GM19035 (cell line): ENCODE data around the gene POMGNT1.

ENCODE experiments used
- ATAC-seq: cut with Tn5 transposase; IDR thresholded peaks from one replicate; pipeline ENCODE4 v1.9.1; 2021; ENCODE audit not compliant: unreplicated experiment

The POMGNT1 gene

DNA sequence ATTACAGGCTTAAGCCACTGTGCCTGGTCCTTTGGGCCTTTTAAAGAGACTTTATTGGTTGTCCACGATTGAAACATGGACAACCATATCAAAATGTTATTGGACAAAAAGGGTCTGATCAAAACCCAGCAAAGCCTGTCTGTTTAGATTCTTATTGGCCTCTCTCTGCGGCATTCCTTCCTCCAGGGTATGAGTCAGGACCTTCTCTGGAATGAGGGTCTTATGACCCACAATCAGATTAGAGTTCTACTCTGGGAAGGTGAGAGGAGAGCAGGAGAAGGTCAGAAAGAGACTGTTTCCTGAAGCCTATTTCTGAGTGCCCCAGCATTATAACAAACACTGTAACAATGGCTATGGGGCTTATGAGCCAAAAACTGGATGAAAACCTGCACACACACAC is 12.8 kb upstream of the POMGNT1 start:
- no peak for ATAC-seq

DNA sequence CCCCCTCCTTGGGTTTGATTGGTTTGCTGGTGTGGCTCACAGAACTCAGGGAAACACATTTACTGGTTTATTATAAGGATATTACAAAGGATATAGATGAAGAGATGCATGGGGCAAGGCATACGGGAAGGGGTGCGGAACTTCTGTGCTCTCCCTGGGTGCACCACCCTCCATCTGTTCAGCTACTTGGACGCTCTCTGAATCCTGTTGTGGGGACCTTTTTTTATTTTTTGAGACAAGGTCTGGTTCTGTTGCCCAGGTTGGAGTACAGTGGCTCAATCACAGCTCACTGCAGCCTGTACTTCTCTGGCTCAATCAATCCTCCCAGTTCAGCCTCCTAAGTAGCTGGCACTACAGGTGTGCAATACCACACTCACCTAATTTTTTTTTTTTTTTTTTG is 12.3 kb upstream of the POMGNT1 start:
- ATAC-seq, result no peak

- no peak for ATAC-seq
Observed at GRCh38 chr1:46206399-46206798, 8.2 kb upstream of the POMGNT1 start.

GRCh38 chr1:46205791-46206190 is 7.6 kb upstream of the POMGNT1 start:
- no peak for ATAC-seq

- ATAC-seq, result no peak
Observed at GRCh38 chr1:46205141-46205540, 6.9 kb upstream of the POMGNT1 start.

- no peak for ATAC-seq
Observed at GRCh38 chr1:46204406-46204742, 6.1 kb upstream of the POMGNT1 start.

- ATAC-seq, result no peak
Observed at GRCh38 chr1:46203738-46204405, 5.6 kb upstream of the POMGNT1 start.

- no peak for ATAC-seq
Observed at GRCh38 chr1:46199233-46199749, 1.1 kb upstream of the POMGNT1 start.

DNA sequence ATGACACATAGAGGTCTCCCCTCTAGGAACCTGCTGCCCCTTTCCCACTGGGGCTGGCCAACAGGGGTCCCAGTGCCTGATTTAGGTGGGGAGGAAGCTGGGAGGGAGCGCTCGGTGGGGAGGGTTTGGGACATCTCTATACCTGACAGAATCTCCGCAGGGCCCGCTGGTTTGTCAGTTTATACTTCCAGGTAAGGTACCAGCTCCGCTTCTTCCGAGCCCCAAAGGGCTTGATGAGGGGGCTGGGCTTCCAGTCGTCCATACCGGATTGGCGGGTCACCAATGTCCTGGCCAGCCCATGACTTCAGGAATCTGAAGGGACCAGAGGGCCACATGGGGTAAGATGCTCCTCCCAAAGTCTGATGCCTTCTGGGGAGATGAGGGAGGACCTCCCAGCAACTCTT is 672 bp downstream of the POMGNT1 start:
- no peak for ATAC-seq

DNA sequence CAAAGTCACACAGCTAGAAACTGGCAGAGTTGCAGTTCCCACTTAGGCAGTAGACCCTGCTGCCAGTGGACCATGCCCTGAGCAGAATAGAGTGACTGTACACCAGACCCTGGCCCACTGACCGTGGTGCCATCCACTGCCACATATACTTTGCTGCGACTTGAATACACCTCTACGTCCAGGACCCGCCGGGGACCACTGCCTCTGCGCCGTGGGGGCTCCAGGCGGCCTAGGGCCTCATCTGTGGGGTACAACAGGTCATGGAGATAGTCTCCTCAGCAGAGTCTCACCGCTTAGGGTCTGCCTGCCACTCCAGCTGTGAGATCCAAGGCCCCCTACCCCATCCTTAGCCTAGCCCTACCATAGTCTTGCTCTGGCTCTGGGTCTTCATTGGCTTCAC is 1.6 kb downstream of the POMGNT1 start:
- no peak for ATAC-seq

GRCh38 chr1:46194641-46195193 is 3.5 kb downstream of the POMGNT1 start:
- ATAC-seq, result no peak

- ATAC-seq, result no peak
Observed at GRCh38 chr1:46193984-46194570, 4.2 kb downstream of the POMGNT1 start.

DNA sequence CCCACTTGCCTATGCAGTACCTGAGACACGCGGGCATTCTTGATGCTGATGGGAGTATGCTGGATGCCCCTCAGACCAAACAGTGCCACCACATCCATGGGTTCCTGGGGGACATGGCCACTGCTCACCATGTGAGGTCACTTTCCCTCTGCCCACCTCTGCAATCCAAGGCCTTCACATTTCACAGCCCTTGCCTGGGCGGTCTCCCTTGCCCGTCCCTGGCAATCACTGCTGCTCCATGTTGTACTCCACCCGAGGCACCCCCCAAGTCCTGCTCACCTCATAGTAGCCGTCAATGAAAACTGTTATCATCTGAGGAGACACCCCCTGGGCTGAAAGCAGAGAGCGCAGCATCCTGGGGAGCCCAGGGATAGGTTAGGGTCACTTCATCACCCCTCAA is 4.9 kb downstream of the POMGNT1 start:
- no peak for ATAC-seq

GRCh38 chr1:46192171-46192570 is 6.1 kb downstream of the POMGNT1 start:
- no peak for ATAC-seq

DNA sequence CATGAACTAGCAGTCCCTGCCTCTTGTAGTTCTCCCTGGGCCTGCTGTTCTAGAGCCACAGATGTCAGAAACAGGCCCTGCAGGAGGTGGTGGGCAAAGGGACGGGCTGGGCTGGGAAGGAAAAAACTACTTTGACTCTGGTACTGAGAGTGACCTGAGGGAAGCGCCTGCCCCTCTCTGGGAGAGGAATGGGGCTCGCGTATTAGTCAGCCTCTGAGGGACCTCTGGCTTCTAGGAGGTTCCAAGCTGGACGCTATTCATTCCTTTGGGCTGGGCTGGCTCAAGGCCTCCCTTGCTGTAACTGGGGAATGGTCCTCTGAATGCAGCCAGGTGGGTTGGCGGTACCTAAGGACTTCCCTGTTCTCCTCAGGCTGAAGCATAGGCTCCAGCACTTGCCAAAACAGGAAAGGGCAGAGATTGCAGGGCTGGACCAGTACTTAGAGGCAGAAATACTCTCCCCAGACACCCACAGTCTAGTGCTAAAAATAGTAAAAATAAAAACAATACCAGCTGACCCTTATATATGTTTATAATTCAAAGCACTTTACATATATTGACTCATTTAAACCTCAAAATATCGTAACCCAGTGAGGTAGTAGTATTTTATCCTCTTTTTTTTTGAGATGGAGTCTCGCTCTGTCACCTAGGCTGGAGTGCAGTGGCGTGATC is 7.1 kb downstream of the POMGNT1 start:
- ATAC-seq, result no peak

DNA sequence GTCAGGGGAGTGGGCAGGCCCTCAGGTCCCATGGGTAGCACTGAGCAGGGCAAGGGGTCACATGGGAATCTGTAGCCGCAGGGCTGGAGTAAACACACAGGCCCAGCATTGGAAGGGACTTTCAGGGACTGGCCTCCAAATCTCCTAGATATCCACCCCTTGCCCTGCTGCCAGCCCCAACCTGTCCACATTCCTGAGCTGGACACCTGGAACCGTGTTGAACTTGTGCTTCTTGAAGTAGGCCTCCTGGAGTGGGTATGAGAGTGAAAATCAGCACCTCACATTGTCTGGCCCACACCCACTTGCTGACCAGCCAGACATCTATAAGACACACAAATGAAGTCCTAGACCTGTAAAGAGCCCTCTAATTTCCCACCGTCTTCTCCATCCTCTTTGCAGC is 7.7 kb downstream of the POMGNT1 start:
- ATAC-seq, result no peak

GRCh38 chr1:46188295-46189030 is 9.8 kb downstream of the POMGNT1 start:
- ATAC-seq, result no peak

GRCh38 chr1:46187106-46187869 is 10.9 kb downstream of the POMGNT1 start:
- no peak for ATAC-seq

DNA sequence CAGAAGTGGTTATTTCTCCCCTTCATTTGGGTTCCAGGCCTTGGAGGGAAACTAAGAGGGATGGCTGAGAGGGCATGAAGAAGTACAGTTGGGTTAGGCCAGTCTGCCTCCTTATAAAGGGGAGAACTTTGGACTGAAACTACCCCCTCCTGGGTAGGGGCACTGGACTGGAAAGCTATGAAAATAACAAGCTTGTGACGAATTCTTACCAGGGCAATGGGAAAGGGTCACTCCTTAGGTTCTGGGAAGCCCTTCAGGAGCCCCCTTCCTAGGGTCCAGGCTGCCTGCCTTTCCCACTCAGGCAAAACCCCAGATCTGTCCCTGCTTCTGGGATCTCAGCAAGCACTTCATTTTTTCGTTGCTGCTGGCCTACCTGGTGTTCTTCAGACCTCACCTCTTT is 12.2 kb downstream of the POMGNT1 start:
- ATAC-seq, result no peak

- no peak for ATAC-seq
Observed at GRCh38 chr1:46184920-46185658, 13.1 kb downstream of the POMGNT1 start.
